HL-60/S4 treated with retinoic acid at 250 ng/mL for 4 days and 3 days (cell line): ENCODE measurements around the gene CDH15.

ENCODE experiments used
- in situ Hi-C: fragments of 300-500 bp; cut with MboI; formaldehyde crosslinking; loops from 2 replicates; pipeline ENCODE4 v1.7.0; 2022; ENCODE audit warnings: low sequenced_read_pairs

Gene CDH15

GRCh38 chr16:89170346-89171215, 967 bp upstream of the CDH15 start:
- in situ Hi-C loops = no loop called here

DNA sequence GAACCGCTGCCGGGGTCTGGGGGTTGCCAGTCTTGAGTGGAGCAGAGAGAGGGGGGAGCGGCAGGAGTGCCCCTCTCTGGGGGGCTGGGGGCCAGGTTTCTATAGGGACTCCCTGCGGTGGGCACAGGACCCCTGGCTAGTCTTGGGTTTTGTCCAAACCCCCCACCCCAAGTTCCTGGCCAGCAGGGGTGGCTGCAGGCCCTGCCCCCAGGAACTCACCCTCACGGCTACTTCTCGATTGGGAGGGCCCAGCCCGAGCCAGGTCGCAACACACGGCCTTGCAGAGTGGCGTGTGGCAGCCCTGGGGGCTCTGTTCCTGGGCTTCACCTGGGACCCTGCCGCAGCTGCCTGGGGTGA, 601 bp downstream of the CDH15 start:
- in situ Hi-C loops = no loop called here

DNA sequence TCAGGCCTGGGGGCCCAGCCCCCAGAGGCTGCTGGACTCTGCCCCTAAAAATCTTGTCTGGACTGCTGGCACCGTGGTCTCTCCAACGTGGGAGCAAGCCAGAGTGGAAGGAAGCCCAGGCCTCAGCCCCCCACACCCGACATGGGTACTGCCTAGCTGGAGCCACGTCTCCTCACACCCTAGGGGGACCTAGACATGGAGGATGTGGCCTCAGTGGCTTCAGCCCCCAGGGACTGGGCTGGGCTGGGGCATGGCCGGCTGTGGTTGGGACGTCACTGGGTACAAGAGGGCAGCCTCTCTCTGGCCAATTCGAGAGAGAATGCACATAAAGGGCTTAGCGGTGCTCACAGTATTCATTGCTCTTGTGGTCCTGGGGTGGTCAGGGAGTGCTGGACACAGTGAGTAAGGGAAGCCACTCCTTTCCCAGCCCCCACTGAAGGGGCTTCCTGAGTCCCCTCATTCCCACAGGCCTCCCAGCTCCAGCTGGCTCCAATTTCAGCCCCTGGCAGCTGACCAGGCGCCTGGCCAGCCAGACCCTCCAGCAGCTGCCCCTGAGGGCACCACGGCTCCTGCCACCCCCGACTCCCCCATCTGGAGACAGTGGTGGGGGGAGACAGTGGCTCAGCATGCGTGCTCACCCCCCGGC, 1.1 kb downstream of the CDH15 start:
- in situ Hi-C loops = no loop called here

DNA sequence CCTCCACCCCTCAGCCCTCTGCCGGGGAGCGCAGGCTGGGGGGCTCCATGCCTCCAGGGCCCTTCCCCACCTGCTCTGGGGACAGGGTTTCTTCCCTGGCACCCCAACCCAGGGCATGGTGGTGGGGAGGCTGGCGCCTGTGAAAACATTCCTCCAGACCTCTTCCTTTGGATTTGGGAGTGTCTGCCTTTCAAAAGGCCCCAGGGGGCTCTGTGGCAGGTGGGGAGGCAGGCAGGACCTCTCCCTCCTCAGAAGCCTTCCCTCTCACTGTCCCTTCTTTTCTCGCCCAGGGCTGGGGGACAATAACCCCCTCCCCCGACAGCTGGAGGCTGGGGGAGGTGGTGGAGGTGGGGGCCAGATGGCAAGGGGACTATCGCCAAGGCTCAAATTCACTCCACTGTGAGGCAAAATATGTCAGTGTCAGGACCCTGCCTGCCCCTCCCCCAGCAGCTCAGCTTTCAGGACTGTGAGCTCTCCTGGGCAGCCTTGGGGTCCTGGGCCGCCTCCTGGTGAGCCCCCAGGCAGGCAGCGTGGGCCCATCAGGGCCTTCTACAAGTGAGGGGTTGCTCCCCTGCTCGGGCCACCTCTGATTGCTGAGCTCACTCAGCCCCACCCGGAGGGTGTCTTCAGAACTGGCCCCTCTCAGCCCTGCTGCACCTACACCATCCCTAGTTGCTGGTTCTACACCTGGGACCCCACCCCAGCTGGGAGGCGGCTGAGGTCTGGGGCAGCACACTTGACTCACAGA, 1.8 kb downstream of the CDH15 start:
- in situ Hi-C loops = no loop called here

DNA sequence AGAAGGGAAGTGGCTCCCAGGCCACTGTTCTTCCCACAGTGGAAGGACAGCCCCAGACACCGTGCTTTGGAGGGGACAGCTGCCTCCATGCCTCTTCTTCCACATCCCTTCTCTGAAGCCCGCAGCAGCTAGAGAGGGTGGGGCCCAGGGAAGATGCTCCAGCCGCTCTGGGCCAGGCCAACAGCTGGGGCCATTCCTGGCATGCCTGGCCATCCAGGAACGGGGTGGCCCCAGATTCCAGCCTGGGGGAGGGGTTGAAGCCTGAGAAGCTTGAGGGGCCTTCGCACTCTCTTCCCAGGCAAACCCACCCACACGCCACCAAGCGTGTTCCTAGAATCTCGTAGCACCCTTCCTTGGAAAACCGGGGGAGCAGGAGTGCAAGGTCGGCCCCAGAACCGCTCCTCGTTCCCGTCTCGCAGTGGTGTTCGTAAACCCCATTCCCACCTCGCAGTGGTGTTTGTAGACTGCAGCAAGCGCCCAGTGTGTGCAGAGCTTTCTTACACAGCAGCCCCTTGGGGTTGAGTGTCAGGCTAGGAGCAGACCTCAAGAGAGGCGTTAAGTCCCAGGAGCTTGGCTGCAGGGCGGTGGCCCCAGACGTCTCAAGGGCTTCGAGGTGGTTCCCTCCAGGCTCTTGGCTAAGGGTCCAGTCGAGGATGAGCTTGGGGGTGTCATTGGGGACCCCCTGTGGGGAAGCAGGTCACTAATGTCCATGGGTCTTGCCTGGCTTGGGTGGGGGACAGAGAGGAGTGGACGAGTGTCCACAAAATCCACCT, 2.7 kb downstream of the CDH15 start:
- in situ Hi-C loops = no loop called here

DNA sequence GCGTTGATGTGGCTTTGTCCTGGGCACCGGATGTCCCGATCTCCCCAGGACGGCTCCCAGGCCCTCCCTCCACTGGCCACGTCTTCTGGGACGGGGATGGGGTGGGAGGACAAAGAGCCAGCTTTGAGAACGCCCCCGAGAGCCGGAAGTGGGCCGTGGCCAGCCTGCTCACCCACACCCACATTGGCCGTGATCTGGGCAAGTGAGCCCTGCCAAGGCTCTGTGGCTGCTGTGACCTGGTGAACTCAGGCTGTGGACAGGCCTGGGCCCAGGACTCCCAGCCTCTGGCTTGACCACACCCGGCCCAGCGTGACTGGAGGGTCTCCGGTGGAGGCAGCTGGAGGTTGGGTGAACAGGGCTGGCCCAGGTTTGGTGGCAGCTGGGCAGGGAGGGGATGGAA, 3.3 kb downstream of the CDH15 start:
- in situ Hi-C loops = no loop called here

GRCh38 chr16:89175280-89176146, 4.0 kb downstream of the CDH15 start:
- in situ Hi-C loops = no loop called here

GRCh38 chr16:89176147-89176690, 4.7 kb downstream of the CDH15 start:
- in situ Hi-C loops = no loop called here

DNA sequence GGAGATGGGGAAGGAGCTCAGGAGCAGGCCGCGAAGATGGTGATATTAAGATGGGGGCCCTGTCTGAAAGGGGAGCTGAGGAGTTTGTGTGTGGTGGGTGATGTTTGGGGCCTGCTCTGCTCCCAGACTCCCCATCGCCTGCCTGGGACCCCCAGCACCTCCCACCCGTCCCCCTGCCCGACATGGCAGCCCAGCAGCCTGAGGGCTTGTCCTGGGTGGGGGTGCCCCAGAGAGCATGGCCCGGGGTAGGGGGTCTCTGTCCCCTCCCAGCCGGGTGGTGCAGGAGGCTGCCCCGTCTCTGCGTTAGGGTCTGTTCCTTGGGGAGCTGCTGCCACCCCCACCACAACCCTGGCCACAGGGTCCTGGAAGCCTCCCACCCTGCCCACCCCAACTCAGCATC, 5.2 kb downstream of the CDH15 start:
- in situ Hi-C loops = no loop called here

- in situ Hi-C loops = no loop called here
Measured at GRCh38 chr16:89177501-89177900, 6.0 kb downstream of the CDH15 start.

DNA sequence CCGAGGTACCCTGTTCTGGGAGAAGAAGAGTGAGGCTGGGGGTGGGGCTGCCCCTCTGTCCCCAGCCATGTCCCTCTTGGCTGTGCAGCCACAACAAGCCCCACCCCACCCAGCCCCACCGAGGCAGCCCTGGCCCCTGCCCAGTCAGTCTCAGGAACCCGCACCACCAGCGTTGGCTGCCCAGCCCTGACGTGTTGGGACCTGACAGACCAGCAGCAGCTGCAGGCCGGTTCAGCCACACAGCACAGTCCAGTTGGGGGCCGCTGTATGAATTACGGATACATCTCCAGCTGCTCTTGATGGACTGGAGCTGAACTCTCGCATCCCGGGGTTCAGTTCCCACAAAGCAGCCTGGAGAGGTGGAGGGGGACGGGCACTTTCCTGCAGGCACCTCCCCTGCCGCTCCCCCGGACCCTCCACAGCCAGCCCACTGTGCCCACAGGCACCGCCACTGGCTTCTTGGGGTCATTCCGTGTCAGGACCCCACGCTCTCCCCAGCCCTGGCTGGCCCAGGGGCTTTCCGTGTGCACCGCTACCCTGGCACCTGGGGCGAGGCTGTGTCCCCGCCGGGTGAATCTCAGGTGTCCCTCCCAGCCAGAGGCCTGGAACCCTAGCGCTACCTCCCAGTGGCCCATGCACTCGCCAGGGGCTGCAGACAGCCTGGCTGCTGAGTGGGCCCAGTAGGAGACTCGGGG, 7.1 kb downstream of the CDH15 start:
- in situ Hi-C loops = no loop called here

GRCh38 chr16:89179148-89179484, 7.6 kb downstream of the CDH15 start:
- in situ Hi-C loops = no loop called here

DNA sequence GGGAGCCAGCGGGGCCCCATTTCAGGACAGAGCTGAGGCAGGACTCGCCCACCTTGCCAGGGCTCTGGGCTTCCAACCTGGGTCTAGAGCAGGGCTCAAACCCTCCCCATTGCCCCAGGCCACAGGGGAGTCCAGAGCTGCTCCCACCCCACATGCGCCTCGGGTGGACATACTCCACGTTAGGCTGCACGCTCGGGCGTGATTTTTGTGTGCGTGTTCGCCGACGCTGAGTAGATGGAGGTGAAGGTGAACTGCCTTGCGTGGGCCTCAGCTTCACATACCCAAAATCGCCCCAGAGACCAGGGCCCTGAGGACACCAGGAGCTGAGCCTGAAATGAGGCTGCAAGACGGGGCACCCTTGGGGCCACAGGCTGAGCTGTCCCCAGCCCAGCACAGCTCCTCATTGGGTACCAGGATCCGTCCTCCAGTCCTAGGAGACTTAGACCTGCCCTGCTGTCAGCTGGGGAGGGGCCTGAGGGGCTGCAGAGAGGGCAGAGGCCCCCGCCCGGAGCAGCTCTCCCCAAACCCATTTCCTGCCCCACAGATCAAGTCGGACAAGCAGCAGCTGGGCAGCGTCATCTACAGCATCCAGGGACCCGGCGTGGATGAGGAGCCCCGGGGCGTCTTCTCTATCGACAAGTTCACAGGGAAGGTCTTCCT, 8.2 kb downstream of the CDH15 start:
- in situ Hi-C loops = no loop called here

DNA sequence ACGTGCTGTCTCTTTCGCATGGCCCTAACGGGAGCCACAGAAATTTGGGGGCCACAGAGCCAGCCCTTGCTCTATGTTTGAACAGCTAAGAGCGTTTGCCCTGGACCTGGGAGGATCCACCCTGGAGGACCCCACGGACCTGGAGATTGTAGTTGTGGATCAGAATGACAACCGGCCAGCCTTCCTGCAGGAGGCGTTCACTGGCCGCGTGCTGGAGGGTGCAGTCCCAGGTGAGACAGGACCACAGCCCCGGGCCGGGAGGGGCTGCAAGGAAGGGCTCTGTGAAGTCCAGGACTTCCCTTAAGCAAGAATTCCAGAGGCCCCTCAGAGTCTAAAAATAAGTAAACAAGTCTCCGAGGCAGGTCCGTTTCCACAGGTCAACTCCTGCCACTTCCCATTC, 11.9 kb downstream of the CDH15 start:
- in situ Hi-C loops = no loop called here

- in situ Hi-C loops = no loop called here
Measured at GRCh38 chr16:89183975-89184676, 12.6 kb downstream of the CDH15 start.

DNA sequence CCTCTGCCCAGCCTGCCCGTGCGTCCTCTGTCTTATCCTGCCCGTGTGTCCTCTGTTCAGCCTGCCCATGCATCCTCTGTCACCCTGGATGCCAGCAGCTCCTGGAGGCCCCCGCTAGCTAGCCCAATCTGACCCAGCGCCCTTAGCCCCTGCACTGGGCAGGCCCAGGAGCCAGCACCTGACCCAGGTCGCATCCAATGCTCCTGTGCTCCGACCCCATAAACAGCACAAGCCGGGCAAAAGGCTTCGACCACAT, 13.1 kb downstream of the CDH15 start:
- in situ Hi-C loops = no loop called here

GRCh38 chr16:89184933-89185794, 13.6 kb downstream of the CDH15 start:
- in situ Hi-C loops = no loop called here
